Neural progenitor cell (in vitro differentiated cells): ENCODE results near the gene FBXO7.

ENCODE experiments used
- CTCF ChIP-seq: fragments of 200-600 bp; sonication (generic); IDR thresholded peaks from 2 replicates; pipeline ENCODE4 v1.5.1; 2017; ENCODE audit warnings: antibody characterized with exemption, mild to moderate bottlenecking
- EZH2 ChIP-seq: fragments of 200-600 bp; sonication (generic); IDR thresholded peaks from 2 replicates; pipeline ENCODE4 v1.6.1; 2017; ENCODE audit warnings: antibody characterized with exemption, mild to moderate bottlenecking, moderate library complexity
- EZH2phosphoT487 ChIP-seq: fragments of 200-600 bp; sonication (generic); IDR thresholded peaks from 2 replicates; pipeline ENCODE4 v1.6.1; 2017; ENCODE audit warnings: antibody characterized with exemption

GRCh38 chr22:32542677-32543357 lies 68.2 kb downstream of the FBXO7 start:
- TF ChIP-seq CTCF = no peak
- no peak for TF ChIP-seq EZH2
- TF ChIP-seq EZH2phosphoT487 = no peak
